ENCODE data around the gene ABCD4.

- no peak for TF ChIP-seq TAF1 (conservative IDR thresholded peaks at IDR 0.05)
- TF ChIP-seq CTCF (IDR thresholded peaks at IDR 0.05; ENCODE audit: low read depth, low read length, missing input control), result peak; percentile 52
- TF ChIP-seq REST (IDR thresholded peaks at IDR 0.05), result no peak
- TF ChIP-seq RAD21 (IDR thresholded peaks at IDR 0.05), result peak in 1 of 2 donors; percentile 10
- TF ChIP-seq ATF3 (IDR thresholded peaks at IDR 0.05), result no peak
- no peak for TF ChIP-seq JUND (IDR thresholded peaks at IDR 0.05)
- no peak for TF ChIP-seq FOXA1 (IDR thresholded peaks at IDR 0.05)
- TF ChIP-seq ZBTB33 (IDR thresholded peaks at IDR 0.05), result no peak
- TF ChIP-seq RXRA (IDR thresholded peaks at IDR 0.05), result no peak
- no peak for TF ChIP-seq EGR1 (IDR thresholded peaks at IDR 0.05; ENCODE audit: low read depth in 2 of 2)
- no peak for TF ChIP-seq NR2F2 (IDR thresholded peaks at IDR 0.05)
- no peak for TF ChIP-seq YY1 (IDR thresholded peaks at IDR 0.05)
- no peak for TF ChIP-seq SP1 (IDR thresholded peaks at IDR 0.05)
- no peak for TF ChIP-seq MAX (IDR thresholded peaks at IDR 0.05)
These were observed 544 bp downstream of the ABCD4 start for GRCh38 chr14:74302152-74302628.

Measured in liver (tissue), 3 donors.